ENCODE data around the gene RALGAPA1. TPM values are rescaled to one million over a fixed set of nuclear protein-coding genes. Genes with fewer than 3 reads are reported as not detected.
"Not testable (repeated sequence)": the region's sequence is repeated elsewhere in the genome, so short reads cannot be mapped to it uniquely, and the experiment has no call there.

The RALGAPA1 gene
- total RNA-seq, 1 donor from 2014 or later = 19.5 TPM

- TF ChIP-seq CTCF (conservative IDR thresholded peaks at IDR 0.05; ENCODE audit: low read depth, low read length) = no peak
- no peak overlapping the region for H3K4me3 ChIP-seq (ENCODE audit: low read depth, low read length)
- DNase-seq (ENCODE audit: low read depth) = no peak
Measured at GRCh38 chr14:35637851-35638250, 171.2 kb downstream of the RALGAPA1 start.

- TF ChIP-seq CTCF (conservative IDR thresholded peaks at IDR 0.05; ENCODE audit: low read depth, low read length) = no peak
- no peak overlapping the region for H3K4me3 ChIP-seq (ENCODE audit: low read depth, low read length)
- DNase-seq (ENCODE audit: low read depth) = no peak
Measured at GRCh38 chr14:35637269-35637668, 171.8 kb downstream of the RALGAPA1 start.

GRCh38 chr14:35632676-35633075 is 176.4 kb downstream of the RALGAPA1 start:
- H3K4me3 ChIP-seq (ENCODE audit: low read depth, low read length) = no peak overlapping the region
- TF ChIP-seq CTCF (conservative IDR thresholded peaks at IDR 0.05; ENCODE audit: low read depth, low read length) = no peak
- DNase-seq (ENCODE audit: low read depth) = no peak

- TF ChIP-seq CTCF (conservative IDR thresholded peaks at IDR 0.05; ENCODE audit: low read depth, low read length) = no peak
- DNase-seq (ENCODE audit: low read depth) = no peak
- no peak overlapping the region for H3K4me3 ChIP-seq (ENCODE audit: low read depth, low read length)
Measured at GRCh38 chr14:35632271-35632670, 176.8 kb downstream of the RALGAPA1 start.

GRCh38 chr14:35631071-35631805 is 177.9 kb downstream of the RALGAPA1 start:
- H3K4me3 ChIP-seq (ENCODE audit: low read depth, low read length) = no peak overlapping the region
- no peak for DNase-seq (ENCODE audit: low read depth)
- TF ChIP-seq CTCF (conservative IDR thresholded peaks at IDR 0.05; ENCODE audit: low read depth, low read length) = no peak

- no peak for TF ChIP-seq CTCF (conservative IDR thresholded peaks at IDR 0.05; ENCODE audit: low read depth, low read length)
Measured at GRCh38 chr14:35628989-35629388, 180.1 kb downstream of the RALGAPA1 start.

GRCh38 chr14:35626947-35627346 is 182.1 kb downstream of the RALGAPA1 start:
- not testable (repeated sequence) for DNase-seq (ENCODE audit: low read depth); H3K4me3 ChIP-seq (ENCODE audit: low read depth, low read length)

More at GRCh38 chr14:35628989-35629388, 180.1 kb downstream of the RALGAPA1 start:
- H3K4me3 ChIP-seq (ENCODE audit: low read depth, low read length) = no peak overlapping the region
- DNase-seq (ENCODE audit: low read depth) = no peak

GRCh38 chr14:35621996-35622395 is 187.1 kb downstream of the RALGAPA1 start:
- H3K4me3 ChIP-seq (ENCODE audit: low read depth, low read length); DNase-seq (ENCODE audit: low read depth): not testable (repeated sequence)

GRCh38 chr14:35619998-35620397 is 189.1 kb downstream of the RALGAPA1 start:
- H3K4me3 ChIP-seq (ENCODE audit: low read depth, low read length); DNase-seq (ENCODE audit: low read depth): not testable (repeated sequence)

- DNase-seq (ENCODE audit: low read depth) = not testable (repeated sequence)
Measured at GRCh38 chr14:35619461-35619860, 189.6 kb downstream of the RALGAPA1 start.

More at GRCh38 chr14:35619461-35619860, 189.6 kb downstream of the RALGAPA1 start:
- H3K4me3 ChIP-seq (ENCODE audit: low read depth, low read length) = not testable (repeated sequence)
